Peyer's patch (tissue), 4 donors: ENCODE results near the gene HELQ.

Experiments
- CTCF ChIP-seq, 6 experiments: fragments of 450-650 bp in 4 of 6; fragments of 200-600 bp in 2 of 6; sonication (generic) in 1 of 6; IDR thresholded peaks; one replicate each; pipeline ENCODE4 v1.5.1; 2017 to 2019; ENCODE audit warnings: antibody characterized with exemption in 6 of 6, mild to moderate bottlenecking in 3 of 6, moderate library complexity in 1 of 6
- POLR2A ChIP-seq, 2 donors: fragments of 450-650 bp; IDR thresholded peaks; one replicate each; pipeline ENCODE4 v1.5.1; 2017; ENCODE audit warnings: antibody characterized with exemption in 2 of 2, mild to moderate bottlenecking in 2 of 2, moderate library complexity in 2 of 2

DNA sequence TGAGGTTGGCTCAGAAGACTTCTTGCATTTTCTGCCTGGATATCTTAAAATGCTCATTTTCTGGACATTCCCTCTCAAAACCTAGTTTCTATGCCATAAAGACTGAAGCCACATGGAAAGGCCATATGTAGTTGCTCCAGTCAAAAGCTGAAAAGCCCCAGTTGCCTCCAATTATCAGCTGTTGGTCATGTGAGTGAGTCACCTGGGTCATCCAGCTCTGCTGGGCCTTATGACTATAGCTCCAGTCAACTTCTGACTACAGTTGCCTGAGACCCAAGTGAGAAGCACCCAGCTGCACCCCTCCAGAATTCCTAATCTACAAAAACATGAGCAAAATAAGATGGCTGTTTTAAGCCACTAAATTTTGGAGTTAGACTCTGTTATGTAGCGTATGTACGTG, 41.9 kb downstream of the HELQ start:
- TF ChIP-seq POLR2A (IDR thresholded peaks at IDR 0.05) (no peak), CTCF (IDR thresholded peaks at IDR 0.05) (no peak)
